NB4 (cell line): ENCODE measurements around the gene ANKRD10.

Experiments used
- MYC ChIP-seq: IDR thresholded peaks from 2 replicates; pipeline ENCODE4 v1.6.1; 2011; ENCODE audit warnings: low read depth, low read length
- POLR2A ChIP-seq: IDR thresholded peaks from 2 replicates; pipeline ENCODE4 v1.6.1; 2011; ENCODE audit warnings: mild to moderate bottlenecking; ENCODE audit not compliant: insufficient read length; ENCODE audit errors: extremely low read depth
- TF ChIP-seq, protein P1 (sequence below): IDR thresholded peaks from one replicate; pipeline ENCODE4 v1.5.1; 2012; ENCODE audit warnings: low read depth, low read length
- TF ChIP-seq, protein P2 (sequence below): IDR thresholded peaks from 2 replicates; pipeline ENCODE4 v1.6.1; 2011; ENCODE audit warnings: low read depth, low read length

DNA sequence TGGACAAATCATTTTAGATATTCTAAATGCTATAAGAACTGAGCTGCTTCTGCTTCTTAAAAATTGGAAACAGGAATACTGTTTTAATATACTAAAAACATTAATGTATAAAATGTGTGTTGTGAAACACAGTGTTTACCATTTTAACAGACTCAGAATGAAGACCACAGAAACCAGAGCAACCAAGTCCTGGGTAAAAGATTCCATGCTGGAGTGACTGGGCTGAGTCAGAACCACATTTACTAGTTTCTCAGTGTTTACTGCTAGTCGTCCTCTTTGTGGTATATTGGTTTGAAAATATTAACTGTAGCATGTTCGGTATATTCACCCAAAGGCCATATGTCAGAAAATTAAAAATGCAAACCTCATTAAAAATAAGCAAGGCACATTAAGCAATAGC is 31.9 kb downstream of the ANKRD10 start:
- TF ChIP-seq POLR2A (no peak), MYC (no peak)
- TF ChIP-seq, protein P1, sequence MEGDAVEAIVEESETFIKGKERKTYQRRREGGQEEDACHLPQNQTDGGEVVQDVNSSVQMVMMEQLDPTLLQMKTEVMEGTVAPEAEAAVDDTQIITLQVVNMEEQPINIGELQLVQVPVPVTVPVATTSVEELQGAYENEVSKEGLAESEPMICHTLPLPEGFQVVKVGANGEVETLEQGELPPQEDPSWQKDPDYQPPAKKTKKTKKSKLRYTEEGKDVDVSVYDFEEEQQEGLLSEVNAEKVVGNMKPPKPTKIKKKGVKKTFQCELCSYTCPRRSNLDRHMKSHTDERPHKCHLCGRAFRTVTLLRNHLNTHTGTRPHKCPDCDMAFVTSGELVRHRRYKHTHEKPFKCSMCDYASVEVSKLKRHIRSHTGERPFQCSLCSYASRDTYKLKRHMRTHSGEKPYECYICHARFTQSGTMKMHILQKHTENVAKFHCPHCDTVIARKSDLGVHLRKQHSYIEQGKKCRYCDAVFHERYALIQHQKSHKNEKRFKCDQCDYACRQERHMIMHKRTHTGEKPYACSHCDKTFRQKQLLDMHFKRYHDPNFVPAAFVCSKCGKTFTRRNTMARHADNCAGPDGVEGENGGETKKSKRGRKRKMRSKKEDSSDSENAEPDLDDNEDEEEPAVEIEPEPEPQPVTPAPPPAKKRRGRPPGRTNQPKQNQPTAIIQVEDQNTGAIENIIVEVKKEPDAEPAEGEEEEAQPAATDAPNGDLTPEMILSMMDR, result no peak
- TF ChIP-seq, protein P2, sequence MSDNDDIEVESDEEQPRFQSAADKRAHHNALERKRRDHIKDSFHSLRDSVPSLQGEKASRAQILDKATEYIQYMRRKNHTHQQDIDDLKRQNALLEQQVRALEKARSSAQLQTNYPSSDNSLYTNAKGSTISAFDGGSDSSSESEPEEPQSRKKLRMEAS, result no peak
